Stimulated activated CD8-positive, alpha-beta memory T cell treated with anti-CD3 and anti-CD28 coated beads, Interleukin-15, amount 100 ng/mL, for 4 hours (primary cell): ENCODE measurements around the gene TMEM117.
"Not testable (repeated sequence)": the region's sequence is repeated elsewhere in the genome, so short reads cannot be mapped to it uniquely, and the experiment has no call there.

ENCODE experiments used
- DNase-seq, 2 donors: peaks; one replicate each; pipeline ENCODE4 v3.0.0-alpha.2; 2020; ENCODE audit warnings: low read depth in 2 of 2

Gene TMEM117

GRCh38 chr12:43840338-43840737 lies 4.5 kb downstream of the TMEM117 start:
- no peak for DNase-seq

- DNase-seq, result no peak
Observed at GRCh38 chr12:43841253-43841652, 5.4 kb downstream of the TMEM117 start.

DNA sequence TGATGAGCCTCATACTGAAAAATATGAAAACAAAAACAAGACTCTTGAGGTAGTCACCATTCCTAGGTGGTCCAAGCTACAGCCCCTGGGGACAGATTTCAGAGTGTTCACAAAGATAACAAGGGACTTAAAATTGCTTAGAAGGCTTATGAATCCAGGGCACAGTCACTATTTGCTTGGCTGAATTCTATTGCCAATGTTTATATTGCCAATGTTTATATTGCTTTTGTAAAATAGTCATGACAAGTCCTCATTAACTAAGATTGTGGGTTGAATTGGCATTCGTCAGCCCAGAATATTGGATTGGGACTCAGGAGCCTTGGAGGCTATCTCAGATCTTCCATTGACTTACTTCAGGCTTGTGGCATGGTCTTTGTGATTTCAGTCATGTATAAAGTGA lies 6.4 kb downstream of the TMEM117 start:
- no peak for DNase-seq

DNA sequence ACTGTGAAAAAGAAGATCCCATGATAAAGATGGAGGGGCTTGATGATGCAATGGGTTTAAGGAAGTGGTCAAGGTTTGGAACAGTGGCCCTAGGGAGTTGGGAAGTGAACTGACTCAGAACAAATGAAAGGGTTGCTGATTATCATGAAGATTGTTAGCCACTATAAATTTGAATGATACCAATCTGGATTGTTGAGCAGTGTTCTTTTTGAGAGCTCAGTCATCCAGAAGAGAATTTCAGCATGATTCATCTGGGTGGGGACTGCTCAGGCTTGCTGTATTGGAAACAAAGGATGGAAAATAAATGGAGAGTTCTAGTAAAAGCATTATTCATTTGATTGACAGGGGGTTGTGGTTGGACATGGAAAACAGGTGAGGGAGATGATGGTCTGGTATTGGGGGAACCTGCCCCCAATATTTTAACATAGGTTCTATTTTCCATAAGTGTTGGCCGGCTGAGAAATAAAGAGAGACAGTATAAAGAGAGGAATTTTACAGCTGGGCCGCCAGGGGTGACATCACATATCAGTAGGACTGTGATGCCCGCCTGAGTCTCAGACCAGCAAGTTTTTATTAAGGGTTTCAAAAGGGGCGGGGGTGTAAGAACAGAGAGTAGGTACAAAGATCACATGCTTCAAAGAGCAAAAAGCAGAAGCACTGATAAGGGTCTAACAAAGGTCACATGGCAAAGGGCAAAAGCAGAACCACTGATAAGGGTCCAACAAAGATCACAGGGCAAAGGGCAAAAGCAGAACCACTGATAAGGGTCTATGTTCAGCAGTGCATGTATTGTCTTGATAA lies 11.7 kb downstream of the TMEM117 start:
- DNase-seq, result not testable (repeated sequence)

GRCh38 chr12:43848226-43848507 lies 12.3 kb downstream of the TMEM117 start:
- no peak for DNase-seq

GRCh38 chr12:43848786-43849185 lies 12.9 kb downstream of the TMEM117 start:
- no peak for DNase-seq

DNA sequence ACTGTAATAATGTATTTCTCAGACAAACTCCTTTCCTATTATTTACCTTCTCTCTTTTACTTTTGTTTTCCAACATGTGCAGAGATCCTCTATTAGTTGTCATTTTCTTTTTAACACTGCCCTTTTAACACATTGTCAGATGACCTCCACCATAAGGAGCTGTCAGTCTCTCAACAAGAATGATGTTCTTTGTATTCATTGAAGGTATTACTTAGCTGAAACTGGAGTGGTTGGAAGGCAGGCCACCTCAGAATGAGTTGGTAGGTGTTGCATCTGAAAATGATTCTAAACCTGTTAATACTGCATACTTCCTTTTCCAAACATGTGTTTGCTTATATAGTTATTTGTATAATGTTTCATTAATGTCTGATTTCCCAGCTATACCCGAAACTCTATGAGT lies 16.9 kb downstream of the TMEM117 start:
- DNase-seq, result no peak

DNA sequence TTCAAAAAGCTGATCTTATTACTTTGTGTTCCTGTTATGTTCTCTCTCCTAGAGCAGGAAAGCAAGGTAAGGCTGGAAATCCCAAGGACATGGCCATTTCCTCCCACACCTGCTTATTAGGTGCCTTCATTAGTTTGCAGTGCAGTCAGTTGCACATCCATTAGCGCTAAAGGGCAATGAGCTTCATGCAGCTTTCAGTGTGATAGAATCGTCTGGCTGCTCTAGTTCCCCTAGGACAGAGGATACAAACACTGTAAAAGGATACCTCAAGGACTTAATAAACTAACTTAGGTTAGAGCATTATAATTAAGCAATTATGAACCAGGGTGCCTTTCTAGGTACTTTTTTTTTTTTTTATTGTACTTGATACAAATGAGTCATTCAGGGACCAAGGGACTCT lies 21.1 kb downstream of the TMEM117 start:
- DNase-seq, result no peak

- DNase-seq, result no peak
Observed at GRCh38 chr12:43858096-43858495, 22.2 kb downstream of the TMEM117 start.

DNA sequence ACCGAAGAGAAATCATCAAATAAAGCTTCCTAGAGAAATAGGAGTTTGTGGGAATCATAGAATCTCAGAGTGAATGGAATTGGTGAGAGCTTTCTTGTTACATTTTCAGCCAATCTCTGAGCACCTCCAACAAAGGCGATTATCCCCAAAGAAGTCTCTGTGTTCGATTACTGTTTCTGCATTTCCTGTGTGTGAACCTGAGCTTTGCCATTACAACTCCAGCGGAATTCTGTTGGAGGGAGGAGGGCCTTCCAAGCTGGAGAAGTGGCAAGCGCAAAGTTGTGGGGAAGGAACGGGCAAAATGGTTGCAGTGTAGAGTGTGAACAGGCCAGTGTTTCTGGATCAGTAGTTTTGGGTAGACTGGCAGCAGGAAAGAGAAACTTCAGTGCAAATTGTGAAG lies 23.1 kb downstream of the TMEM117 start:
- no peak for DNase-seq

GRCh38 chr12:43861015-43861839 lies 25.3 kb downstream of the TMEM117 start:
- DNase-seq, result no peak

DNA sequence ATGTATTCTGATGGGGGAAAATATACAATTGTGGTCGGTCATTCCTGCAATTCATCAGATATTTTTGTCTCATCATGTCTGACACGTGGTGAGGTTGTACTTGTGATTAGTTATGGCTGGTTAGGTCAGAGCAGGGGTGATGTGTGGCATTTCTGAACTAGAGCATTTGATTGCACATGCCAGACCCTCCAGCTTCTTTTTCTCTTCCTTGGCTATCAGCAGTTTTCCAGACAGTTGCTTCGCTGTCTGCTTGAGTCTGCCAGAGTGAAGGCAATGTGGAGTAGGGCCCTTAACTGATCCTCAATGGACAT lies 25.9 kb downstream of the TMEM117 start:
- DNase-seq, result no peak

- no peak for DNase-seq
Observed at GRCh38 chr12:43863770-43864366, 28.0 kb downstream of the TMEM117 start.

DNA sequence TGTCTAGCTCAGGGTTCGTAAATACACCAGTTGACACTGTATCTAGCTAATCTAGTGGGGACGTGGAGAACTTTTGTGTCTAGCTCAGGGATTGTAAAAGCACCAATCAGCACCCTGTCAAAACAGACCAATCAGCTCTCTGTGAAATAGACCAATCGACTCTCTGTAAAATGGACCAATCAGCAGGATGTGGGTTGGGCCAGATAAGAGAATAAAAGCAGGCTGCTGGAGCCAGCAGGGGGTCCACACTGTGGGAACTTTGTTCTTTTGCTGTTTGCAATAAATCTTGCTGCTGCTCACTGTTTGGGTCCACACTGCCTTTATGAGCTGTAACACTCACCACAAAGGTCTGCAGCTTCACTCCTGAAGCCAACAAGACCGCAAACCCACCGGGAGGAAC lies 28.7 kb downstream of the TMEM117 start:
- DNase-seq, result not testable (repeated sequence)

DNA sequence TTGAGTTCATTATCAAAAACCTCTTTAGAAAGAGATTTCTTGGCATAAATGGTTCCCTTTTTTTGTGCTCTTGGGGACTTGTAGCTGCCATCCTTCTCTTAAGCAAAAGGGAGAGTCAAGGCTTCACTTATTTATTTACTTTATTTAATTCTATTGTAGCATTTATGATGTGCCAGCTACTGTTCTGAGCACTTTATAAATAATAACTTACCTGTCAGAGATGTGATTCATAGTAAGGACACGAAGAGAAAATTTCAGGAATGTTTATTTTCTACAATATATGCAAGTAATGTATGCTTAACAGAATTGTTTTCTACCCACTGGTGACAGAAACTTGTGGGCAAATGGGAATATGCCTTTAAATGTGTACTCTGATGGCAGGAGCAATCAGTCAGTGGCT lies 33.3 kb downstream of the TMEM117 start:
- DNase-seq, result no peak

DNA sequence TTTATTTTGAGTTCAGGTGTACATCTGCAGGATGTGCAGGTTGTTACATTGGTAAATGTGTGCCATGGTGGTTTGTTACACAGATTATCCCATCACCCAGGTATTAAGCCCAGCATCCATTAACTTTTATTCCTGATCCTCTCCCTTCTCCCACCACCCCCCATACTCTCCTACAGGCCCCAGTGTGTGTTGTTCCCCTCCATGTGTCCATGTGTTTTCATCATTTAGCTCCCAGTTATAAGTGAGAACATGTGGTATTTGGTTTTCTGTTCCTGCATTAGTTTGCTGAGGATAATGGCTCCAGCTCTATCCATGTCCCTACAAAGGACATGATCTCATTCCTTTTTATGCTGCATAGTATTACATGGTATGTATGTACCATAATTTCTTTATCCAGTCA lies 33.9 kb downstream of the TMEM117 start:
- not testable (repeated sequence) for DNase-seq

DNA sequence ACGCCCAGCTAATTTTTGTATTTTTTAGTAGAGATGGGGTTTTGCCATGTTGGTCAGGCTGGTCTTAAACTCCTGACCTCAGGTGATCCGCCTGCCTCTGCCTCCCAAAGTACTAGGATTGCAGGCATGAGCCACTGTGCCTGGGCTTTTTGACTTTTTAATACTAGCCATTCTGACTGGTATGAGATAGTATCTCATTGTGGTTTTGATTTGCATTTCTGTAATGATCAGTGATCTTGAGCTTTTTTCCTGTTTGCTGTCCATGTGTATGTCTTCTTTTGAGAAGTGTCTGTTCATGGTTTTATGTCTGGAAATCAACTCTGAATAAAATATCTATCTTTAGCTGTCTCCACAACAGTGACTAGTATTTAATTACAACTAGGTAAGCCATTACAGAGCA lies 35.4 kb downstream of the TMEM117 start:
- DNase-seq, result not testable (repeated sequence)

DNA sequence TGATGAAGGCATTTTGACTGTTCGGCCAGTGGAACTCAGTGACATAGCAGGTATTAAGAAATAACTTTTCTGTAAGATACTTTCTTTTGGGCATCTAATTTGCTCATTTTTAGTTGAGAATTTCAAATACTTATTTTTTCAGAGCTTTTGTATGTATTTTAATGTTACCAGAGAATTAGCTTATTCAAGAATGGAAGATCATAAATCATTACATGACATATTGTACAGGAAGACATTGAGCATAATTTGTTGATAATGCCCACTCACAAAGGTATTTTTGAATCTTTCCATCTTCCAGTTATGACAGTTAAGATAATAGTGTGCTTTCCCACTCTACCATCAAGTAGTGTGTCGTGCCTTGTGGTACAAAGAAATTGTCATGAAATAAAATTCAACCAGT lies 36.5 kb downstream of the TMEM117 start:
- no peak for DNase-seq

- no peak for DNase-seq
Observed at GRCh38 chr12:43878050-43878449, 42.2 kb downstream of the TMEM117 start.

- no peak for DNase-seq
Observed at GRCh38 chr12:43880547-43880946, 44.7 kb downstream of the TMEM117 start.

DNA sequence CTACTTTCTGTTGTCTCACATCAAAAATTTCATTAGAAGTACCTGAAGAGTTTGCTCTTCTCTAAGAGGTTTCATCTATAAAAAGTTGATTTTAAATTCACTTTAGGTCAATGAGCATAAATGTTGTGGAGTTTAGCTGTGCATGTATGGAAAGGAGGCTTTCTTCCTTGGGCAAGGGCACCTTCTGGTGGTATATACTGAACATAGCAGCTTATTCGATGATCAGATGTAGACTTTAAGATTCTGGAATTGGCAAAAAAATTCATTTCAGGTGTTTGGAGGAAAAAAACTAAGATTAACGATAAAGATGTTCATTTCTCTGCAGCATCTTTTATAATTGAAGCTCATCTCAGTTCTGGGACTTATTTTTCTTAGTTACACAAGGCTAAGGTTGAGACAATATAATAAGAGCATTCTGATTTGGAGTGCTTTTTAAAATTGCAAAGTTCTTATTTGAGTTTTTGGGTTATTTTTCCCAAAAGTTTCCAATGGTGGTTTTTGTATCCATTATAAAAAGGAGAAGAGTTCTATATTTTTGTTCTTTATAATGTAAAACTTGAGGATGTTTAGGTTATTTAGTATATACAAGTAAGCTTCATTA lies 46.8 kb downstream of the TMEM117 start:
- DNase-seq, result peak in 1 of 2 donors; percentile 3

GRCh38 chr12:43883311-43883710 lies 47.4 kb downstream of the TMEM117 start:
- no peak for DNase-seq

DNA sequence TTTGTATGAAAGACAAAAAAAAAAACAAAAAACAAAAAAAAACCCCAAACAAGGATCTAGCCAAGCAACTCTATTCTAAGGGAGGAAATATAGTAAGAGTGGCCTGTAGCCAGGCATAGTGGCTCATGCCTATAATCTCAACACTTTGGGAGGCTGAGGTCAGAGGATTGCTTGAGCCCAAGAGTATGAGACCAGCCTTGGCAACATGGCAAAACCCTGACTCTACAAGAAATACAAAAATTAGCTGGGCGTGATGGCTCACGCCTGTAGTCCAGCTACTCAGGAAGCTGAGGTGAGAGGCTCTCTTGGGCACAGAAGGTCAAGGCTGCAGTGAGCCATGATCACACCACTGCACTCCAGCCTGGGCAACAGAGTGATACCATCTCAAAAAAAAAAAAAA lies 47.9 kb downstream of the TMEM117 start:
- no peak for DNase-seq
